PC-3 (cell line): ENCODE results near the gene SAA1.

Experiments used
- EZH2 ChIP-seq: fragments of 300-600 bp; sonication (generic); IDR thresholded peaks from one replicate; pipeline ENCODE4 v1.6.1; 2017; ENCODE audit warnings: antibody characterized with exemption, mild to moderate bottlenecking, low read length; ENCODE audit not compliant: unreplicated experiment
- EZH2phosphoT487 ChIP-seq: fragments of 300-600 bp; sonication (generic); IDR thresholded peaks from 2 replicates; pipeline ENCODE4 v1.6.1; 2018; ENCODE audit warnings: mild to moderate bottlenecking, antibody characterized with exemption, low read length, borderline replicate concordance
- TF ChIP-seq, protein P1 (sequence below): fragments of 300-600 bp; sonication (generic); conservative IDR thresholded peaks from 2 replicates; pipeline ENCODE4 v1.5.1; 2017; ENCODE audit warnings: antibody characterized with exemption, low read depth, mild to moderate bottlenecking, low read length

DNA sequence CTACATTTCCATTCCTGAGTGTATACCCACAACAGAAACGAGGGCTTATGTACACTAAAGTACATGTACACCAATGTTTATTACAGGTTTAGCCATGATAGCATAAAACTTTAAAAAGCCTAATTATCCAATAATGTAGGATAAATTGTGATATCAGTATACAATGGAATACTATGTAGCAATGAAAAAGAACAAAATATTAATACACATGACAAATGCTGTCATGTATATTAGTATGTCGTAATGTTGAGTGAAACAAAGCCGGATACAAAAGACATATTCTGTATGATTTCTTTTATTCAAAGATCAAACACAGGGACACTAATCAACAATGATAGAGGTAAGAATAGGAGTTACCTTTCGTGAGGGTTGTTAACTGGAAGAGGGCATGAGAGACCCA lies 32.2 kb upstream of the SAA1 start:
- TF ChIP-seq, protein P1, sequence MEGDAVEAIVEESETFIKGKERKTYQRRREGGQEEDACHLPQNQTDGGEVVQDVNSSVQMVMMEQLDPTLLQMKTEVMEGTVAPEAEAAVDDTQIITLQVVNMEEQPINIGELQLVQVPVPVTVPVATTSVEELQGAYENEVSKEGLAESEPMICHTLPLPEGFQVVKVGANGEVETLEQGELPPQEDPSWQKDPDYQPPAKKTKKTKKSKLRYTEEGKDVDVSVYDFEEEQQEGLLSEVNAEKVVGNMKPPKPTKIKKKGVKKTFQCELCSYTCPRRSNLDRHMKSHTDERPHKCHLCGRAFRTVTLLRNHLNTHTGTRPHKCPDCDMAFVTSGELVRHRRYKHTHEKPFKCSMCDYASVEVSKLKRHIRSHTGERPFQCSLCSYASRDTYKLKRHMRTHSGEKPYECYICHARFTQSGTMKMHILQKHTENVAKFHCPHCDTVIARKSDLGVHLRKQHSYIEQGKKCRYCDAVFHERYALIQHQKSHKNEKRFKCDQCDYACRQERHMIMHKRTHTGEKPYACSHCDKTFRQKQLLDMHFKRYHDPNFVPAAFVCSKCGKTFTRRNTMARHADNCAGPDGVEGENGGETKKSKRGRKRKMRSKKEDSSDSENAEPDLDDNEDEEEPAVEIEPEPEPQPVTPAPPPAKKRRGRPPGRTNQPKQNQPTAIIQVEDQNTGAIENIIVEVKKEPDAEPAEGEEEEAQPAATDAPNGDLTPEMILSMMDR: no peak
- TF ChIP-seq EZH2phosphoT487 (no peak), EZH2 (no peak)
